SHP77 (cell line): Measurements from ENCODE around the gene TMEM98.
"Not testable (repeated sequence)": the region's sequence is repeated elsewhere in the genome, so short reads cannot be mapped to it uniquely, and the experiment has no call there.

Experiments used
- DNase-seq, 2 experiments: peaks; one replicate each; lab custom pipeline; 2025; lab: John Stamatoyannopoulos, UW

The TMEM98 gene, protein sequence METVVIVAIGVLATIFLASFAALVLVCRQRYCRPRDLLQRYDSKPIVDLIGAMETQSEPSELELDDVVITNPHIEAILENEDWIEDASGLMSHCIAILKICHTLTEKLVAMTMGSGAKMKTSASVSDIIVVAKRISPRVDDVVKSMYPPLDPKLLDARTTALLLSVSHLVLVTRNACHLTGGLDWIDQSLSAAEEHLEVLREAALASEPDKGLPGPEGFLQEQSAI

DNA sequence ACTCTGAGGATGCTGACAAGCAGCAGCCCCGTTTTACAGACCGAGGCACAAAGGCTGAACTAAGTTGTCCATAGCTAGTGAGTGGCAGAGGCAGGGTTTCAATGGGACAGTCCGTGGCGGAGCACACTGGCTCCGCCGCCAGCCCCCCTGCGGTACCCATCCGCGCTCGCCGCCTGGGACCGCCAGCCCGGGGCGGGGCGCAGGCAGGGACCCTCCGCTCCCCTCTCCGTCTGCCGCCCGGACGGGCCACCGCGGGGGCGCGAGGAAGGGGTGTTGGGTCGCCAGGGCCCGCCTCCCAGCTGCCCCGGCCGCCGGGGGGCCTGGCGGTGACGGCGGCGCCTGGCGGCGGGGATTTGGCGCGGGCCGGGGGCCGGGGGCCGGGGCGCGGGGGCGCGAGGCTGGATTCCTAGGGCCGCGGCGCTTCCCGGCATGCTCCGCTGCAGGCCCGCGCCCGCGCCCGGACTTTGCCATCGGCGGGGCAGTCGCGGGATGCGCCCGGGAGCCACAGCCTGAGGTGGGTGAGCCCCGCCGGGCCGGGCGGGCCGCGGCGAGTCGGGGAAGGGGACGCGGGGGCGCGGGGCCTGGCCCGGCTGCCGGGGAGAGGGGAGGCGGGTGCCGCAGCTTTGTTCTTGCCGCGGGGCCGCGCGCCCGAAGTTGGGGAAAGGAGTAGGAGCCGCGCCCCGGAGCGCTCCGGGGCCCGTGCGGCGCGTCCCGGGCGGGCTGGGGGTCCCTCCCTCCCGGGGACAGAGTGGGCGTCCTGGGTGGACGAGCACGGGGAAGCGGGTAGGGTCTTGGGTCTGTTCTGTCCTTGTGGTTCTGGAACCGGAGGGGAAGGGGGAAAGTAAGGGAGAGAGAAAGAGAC is at the start of gene TMEM98:
Gene TMEM98 (plus strand): TSS at position 430 of the 862 bp plus-strand sequence. CDS start 3,376 bp downstream, outside the sequence.
- DNase-seq = no peak

GRCh38 chr17:32878211-32878610 is 49.7 kb upstream of the TMEM98 start:
- DNase-seq = no peak

GRCh38 chr17:32879134-32879533 is 48.8 kb upstream of the TMEM98 start:
- no peak for DNase-seq

GRCh38 chr17:32880671-32881453 is 47.1 kb upstream of the TMEM98 start:
- DNase-seq = no peak

GRCh38 chr17:32882029-32882428 is 45.9 kb upstream of the TMEM98 start:
- no peak for DNase-seq

GRCh38 chr17:32882734-32883133 is 45.2 kb upstream of the TMEM98 start:
- no peak for DNase-seq

GRCh38 chr17:32886951-32887350 is 41.0 kb upstream of the TMEM98 start:
- not testable (repeated sequence) for DNase-seq

DNA sequence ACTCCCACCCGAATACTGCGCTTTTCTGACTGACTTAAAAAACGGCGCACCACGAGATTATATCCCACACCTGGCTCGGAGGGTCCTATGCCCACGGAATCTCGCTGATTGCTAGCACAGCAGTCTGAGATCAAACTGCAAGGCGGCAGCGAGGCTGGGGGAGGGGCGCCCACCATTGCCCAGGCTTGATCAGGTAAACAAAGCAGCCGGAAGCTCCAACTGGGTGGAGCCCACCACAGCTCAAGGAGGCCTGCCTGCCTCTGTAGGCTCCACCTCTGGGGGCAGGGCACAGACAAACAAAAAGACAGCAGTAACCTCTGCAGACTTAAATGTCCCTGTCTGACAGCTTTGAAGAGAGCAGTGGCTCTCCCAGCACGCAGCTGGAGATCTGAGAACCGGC is 40.5 kb upstream of the TMEM98 start:
- not testable (repeated sequence) for DNase-seq

- no peak for DNase-seq
These were observed 33.7 kb upstream of the TMEM98 start for GRCh38 chr17:32894245-32894644.

DNA sequence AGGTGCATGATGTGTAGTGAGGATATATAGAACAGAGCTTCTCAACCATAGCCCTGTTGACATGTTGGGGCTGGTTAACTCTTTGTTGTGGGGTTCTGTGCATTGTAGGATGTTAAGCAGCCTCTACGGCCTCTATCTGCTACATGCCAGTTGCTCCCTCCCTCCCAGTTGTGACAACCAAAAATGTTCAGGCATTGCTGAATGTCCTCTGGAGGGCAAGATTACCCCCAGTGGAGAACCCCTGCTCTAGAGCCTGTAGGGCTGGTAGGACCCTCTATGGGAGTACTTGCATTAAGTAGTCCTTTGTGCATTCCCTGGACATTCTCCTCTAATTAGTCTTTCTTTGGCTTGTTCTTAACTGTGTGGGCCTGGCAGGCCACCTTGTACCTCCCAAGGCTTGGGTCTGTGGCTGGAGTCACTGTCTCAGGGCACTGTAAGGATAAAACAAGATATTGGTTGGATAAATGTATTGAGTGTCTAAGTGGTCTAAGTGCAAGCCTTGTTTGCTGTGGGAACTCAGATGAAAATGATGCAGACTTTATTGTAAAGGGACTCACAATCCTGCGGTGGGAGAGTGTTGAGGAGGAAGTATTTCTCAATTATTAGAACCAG is 31.2 kb upstream of the TMEM98 start:
- DNase-seq = no peak

DNA sequence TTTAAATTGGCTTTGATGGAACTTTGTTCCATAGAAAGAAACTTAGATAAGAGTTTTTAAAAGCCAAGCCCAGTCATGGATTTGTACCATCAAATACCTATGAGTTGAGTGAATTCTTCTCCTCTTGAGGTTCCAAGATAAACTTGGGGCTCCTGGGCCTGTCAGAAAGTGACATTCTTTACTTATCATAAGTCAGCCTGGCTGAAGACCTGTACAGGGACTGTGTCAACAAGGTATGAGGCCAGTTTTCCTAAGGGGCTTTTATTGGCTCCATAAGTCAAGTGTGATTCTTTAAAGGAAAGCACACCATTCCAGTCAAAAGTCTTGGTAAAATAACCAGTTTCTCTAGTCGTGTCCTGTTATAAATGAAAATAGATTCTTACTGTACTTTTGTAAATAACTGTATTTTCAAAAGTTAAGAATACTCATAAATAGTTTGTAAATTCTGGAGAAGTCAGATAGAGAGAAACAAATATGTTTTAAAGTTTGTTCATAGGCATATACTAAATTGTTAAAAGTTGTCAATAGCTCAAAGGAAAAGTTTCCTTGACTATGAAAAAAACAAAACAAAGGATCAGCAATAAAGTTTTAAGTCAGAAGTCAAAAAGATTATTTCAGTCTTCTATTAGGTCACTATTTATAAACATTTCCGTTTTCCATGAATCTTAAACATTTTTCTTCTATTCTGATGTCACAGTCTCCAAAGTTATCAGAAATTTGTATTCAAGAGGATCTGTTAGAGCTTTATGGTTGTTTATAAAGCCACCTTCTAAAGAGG is 28.5 kb upstream of the TMEM98 start:
- DNase-seq = no peak

GRCh38 chr17:32901743-32902142 is 26.2 kb upstream of the TMEM98 start:
- DNase-seq = no peak

- no peak for DNase-seq
These were observed 23.9 kb upstream of the TMEM98 start for GRCh38 chr17:32903774-32904673.

- no peak for DNase-seq
These were observed 23.1 kb upstream of the TMEM98 start for GRCh38 chr17:32904891-32905290.

DNA sequence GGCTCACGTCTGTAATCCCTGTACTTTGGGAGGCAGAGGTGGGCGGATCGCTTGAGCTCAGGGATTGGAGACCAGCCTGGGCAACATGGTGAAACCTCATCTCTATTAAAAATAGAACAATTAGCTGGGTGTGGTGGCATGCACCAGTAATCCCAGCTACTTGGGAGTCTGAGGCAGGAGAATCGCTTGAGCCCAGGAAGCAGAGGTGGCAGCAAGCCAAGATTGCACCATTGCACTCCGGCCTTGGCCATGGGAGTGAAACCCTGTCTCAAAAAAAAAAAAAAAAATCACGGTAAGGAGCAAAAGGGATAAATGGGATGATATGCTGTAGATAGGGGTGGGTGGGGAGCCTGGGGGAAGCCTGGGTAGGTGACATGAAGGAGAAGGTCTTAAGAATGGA is 20.4 kb upstream of the TMEM98 start:
- no peak for DNase-seq

- peak; percentile 38 to 59 for DNase-seq
These were observed 18.1 kb upstream of the TMEM98 start for GRCh38 chr17:32909787-32910369.

- DNase-seq = no peak
These were observed 17.2 kb upstream of the TMEM98 start for GRCh38 chr17:32910769-32911168.

DNA sequence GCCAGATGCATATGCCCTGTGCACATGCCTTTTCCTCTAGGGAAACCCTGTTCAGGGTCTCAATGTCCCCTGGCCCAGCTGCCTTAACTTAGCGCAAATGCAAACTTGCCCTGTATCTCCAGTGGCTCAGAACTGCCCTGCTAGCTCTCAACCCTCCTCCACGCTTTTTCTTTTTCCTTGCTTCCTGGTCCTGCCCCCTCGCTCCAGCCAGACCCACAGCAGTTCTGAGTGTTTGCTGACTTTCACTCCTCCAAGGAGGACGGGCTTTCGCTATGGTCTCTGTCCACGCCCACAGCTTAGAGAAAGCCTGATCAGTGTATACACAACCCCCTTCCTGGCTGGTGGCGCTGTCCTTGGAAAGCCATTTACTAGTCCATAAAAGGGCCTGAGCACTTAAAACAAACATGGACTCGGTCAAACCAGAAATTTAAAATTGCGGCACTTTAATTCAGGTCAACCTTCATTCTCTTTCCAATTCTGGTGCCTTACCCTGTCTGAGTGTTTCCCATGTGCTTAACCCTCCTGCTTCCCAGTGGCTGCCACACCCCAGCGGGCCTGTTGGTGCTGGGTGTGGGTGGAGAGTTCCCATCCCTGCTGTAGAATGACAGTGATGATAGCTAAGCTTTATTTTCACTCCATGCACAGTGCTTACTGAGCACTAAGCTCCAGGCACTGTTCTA is 15.6 kb upstream of the TMEM98 start:
- peak; percentile 21 to 24 for DNase-seq

DNA sequence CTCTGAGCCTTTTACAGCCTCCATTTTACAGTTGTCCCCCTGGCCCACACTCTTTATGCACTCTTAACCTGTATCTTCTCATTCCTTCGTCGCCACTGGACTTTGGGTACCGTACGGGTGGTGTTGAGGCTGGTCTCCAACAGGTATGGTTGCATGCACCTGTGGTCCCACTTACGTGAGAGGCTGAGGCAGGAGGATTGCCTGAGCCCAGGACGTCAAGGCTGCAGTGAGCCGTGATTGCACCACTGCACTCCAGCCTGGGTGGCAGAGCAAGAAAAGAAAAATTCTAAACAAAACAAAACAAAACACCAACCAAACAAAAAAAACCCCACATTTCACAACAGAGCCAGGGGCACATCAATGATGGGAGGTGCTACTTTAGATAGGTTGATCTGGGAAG is 14.4 kb upstream of the TMEM98 start:
- no peak for DNase-seq
